Measurements from ENCODE around the gene PHLDA2.

DNA sequence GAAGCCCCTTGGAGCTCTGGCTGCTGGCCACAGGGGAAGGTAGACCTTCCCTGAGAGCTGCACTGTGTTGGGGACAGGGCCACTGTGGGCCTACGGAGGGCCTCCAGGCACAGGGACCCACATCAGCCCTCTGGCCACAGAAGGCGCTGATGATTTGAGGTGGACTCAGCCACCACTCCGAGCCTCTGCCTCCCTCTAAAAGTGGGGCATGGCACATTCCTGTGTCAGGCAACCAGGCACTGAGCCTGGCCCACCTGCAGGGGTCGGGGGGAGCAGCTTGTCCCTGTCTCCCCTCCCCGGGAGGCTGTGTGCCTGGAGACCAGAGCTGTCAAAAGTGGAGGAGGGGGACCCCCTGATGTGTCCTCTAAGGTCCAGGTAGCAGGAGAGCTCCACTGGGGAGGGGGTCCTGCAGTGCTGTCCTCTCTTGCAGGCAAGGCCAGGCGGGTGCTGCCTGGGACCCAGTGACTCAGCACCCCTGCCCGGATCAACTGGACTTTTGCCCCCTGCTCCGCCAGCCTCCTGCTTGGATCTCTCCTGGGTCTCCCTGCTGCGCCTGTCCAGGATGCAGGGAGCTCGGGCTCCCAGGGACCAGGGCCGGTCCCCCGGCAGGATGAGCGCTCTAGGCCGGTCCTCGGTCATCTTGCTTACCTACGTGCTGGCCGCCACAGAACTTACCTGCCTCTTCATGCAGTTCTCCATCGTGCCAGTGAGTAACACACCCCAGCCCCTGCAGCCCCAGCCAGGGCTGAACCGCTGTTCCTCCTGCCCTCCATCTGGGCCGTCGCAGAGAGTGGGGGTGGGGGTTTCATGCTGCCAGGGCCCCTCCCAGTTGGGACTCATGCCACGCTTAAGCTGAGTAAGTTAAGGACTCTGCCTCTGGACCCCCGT lies 26.2 kb downstream of the PHLDA2 start:
- TF ChIP-seq, protein P1, sequence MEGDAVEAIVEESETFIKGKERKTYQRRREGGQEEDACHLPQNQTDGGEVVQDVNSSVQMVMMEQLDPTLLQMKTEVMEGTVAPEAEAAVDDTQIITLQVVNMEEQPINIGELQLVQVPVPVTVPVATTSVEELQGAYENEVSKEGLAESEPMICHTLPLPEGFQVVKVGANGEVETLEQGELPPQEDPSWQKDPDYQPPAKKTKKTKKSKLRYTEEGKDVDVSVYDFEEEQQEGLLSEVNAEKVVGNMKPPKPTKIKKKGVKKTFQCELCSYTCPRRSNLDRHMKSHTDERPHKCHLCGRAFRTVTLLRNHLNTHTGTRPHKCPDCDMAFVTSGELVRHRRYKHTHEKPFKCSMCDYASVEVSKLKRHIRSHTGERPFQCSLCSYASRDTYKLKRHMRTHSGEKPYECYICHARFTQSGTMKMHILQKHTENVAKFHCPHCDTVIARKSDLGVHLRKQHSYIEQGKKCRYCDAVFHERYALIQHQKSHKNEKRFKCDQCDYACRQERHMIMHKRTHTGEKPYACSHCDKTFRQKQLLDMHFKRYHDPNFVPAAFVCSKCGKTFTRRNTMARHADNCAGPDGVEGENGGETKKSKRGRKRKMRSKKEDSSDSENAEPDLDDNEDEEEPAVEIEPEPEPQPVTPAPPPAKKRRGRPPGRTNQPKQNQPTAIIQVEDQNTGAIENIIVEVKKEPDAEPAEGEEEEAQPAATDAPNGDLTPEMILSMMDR (optimal IDR thresholded peaks at IDR 0.05 in 1 of 3, IDR thresholded peaks at IDR 0.05 in 1 of 3, conservative IDR thresholded peaks at IDR 0.05 in 1 of 3; ENCODE audit: extremely low read depth in 1 of 3, insufficient read depth in 2 of 3, low read length in 3 of 3): peak in 1 of 3 experiments; percentile 3
- no peak for TF ChIP-seq EZH2 (IDR thresholded peaks at IDR 0.05; ENCODE audit: low read length)

All from keratinocyte (primary cell).